ENCODE data around the gene TEX35.
"Not testable (repeated sequence)": the region's sequence is repeated elsewhere in the genome, so short reads cannot be mapped to it uniquely, and the experiment has no call there.

The TEX35 gene

DNA sequence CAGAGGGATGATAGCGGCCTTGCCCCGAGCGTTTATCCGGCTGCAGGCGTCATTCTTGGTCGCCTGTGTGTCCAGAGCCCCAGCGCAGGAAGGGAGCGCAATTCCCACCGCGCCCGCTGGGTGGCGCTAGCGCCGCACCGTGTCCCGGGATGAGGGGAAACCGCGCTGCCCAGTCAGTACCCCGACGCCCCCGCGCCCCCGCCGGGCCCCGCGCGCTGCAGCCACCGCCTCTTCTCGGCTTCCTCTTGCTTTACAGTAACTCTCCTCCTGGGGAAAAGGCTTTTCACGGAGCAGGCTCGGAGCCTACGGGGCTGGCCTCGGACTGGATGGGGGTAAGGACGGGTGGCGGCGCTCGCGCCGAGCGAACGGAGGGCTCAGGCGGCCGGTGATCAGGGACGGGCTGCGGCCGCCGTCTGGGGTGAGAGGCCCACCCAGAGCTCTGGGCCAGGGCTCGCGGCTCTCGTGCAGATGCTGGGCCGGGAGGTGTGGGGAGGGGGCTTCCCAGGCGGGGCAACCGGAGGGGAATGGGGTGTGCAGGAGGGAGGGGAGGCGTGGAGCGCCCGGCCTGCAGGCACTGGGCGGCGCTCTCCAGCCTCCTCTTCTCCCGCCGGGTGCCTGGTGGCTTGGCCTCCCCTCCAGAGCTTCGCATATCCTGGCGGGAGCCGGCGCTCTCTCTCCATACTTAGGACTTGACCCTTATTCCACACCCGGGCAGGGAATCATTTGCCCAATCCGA lies 29.8 kb downstream of the TEX35 start:
- DNase-seq: peak; percentile 90 to 93

GRCh38 chr1:178543290-178543607 lies 30.3 kb downstream of the TEX35 start:
- DNase-seq: no peak

GRCh38 chr1:178544531-178544930 lies 31.6 kb downstream of the TEX35 start:
- no peak for DNase-seq

GRCh38 chr1:178548108-178548507 lies 35.2 kb downstream of the TEX35 start:
- DNase-seq: no peak

DNA sequence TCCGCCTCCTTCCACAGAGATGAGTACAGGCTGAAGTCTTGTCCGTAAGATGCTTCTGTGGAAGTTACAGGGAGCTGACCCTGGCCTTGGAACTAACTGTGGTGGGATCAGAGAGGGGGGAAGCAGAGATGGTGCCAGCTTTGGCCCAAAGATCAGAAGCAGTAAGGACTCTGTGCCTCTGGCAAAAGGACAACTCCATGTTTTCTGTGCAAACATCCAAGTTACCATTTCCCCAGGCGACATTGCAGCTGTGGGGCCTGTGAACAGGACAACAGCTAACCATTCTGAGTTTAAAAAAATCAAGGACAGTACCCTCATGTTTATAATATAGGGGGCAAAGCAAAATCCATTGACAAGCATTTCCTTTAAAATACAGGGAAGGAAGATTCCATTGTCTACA lies 38.4 kb downstream of the TEX35 start:
- no peak for DNase-seq

DNA sequence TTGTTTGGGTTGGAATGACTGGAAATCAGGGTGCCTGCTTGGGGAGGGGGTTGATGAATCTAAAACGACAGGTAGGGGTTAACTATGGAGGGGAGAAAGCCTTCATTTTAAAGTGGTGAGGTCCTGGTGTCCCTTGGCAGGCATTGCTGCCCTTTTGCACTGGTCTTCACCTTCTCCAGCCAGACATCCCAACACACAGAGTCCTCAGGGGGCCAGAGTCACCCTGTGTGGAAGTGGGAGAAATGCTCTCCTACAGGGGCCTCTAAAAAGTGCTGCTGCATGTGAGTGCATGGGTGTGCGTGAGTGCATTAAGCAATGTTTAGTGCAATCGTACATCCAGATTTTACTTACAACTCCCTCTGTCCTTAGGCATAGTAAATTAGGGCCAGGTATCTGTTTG lies 39.0 kb downstream of the TEX35 start:
- DNase-seq: no peak

DNA sequence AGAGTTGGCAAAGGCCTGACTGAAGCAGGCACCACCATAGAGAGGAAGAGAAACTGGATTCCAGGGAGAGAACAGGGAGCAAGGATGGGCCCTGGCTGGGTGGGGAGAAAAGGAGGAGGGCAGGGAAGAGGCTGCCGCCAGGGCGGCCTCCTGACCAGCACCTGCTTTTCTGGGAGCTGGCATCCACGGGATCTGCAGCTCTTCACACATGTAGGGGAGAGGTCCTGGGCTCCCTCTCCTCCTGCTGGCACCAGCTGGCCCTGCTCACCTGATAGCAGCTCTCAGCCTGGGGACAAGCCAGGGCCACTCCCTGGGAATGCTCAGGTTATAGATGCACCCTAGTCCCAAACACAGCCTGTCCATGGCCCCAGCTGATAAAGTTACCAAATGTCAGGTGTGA lies 39.9 kb downstream of the TEX35 start:
- no peak for DNase-seq

GRCh38 chr1:178554351-178554750 lies 41.4 kb downstream of the TEX35 start:
- not testable (repeated sequence) for DNase-seq

- not testable (repeated sequence) for DNase-seq
Observed at GRCh38 chr1:178555613-178556012, 42.7 kb downstream of the TEX35 start.

DNA sequence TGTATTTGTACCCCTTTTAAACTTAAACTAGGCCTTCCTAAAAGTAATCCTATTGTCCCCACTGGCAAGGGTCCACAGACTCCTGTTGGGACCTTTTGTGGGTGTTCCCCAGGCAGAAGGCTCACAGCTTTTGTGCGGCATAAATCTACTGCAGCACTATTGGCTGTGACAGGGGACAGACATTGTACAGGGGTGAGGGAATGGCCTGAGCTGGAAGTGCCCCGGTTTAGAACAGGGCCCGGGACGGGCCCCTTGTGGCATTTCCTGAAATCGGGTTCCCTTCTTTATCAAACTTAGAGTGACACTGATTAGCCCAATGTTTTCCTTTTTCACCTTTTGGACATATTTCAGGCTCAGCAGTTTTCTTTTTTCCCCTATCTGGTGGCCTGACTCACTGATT lies 45.9 kb downstream of the TEX35 start:
- not testable (repeated sequence) for DNase-seq

DNA sequence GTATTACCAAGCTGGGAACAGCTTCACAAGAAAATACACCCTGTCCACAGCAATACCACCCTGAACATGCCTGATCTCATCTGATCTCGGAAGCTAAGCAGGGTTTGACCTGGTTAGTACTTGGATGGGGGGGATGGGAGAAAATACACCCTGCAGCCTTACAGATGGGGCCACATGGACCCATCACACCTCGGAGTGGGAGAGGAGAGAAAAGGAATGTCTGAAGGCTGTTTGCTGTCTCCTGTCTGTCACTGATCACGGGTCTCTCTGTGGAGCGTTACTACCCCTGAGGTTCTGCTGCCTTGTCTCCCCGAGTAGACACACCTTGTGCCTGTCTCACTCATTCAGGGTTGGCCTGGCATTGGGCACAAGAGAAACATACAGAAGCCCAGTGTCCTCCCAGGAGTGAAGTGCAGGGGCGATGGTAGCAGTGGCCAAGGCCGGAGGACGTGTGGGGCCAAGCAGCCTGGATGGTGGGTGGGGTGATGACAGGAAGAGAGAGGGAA lies 48.0 kb downstream of the TEX35 start:
- DNase-seq: no peak

- DNase-seq: no peak
Observed at GRCh38 chr1:178563099-178563820, 50.4 kb downstream of the TEX35 start.

GRCh38 chr1:178564086-178564782 lies 51.3 kb downstream of the TEX35 start:
- DNase-seq: no peak

DNA sequence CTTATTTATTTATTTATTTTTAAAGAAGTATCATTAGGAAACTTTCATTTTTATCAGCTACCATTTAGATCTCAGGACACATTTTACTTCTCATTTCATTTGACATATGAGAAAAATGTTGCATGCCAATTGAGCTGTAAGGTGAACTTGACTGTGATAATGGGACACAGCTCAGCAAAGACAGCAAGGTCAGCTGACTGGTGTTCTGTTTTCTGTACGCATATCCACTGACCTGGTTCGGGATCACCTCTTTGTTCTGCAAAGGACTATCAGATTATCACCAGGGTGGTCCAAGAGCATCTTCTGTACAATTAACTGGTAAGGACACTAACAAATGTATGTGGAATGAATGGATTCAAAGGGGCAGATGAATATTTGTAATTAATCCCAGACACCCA lies 51.9 kb downstream of the TEX35 start:
- no peak for DNase-seq

GRCh38 chr1:178565586-178565985 lies 52.7 kb downstream of the TEX35 start:
- DNase-seq: no peak

DNA sequence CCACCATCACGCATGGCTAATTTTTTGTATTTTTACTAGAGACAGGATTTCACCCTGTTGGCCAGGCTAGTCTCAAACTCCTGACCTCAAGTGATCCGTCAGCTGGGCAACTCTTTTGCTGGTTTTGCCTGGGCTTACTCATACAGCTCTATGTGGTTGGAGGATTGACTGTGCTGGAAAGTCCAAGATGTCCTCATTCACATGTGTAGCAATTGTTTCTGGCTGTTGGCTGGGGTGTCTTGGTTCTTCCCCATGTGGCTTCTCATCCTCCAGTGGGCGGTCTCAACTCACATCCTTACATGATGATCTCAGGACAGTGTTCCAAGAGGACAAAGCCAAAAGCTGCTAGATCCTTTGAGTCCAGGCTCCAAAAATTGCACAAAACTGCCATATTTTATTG lies 53.3 kb downstream of the TEX35 start:
- DNase-seq: no peak

- DNase-seq: no peak
Observed at GRCh38 chr1:178571807-178572206, 58.9 kb downstream of the TEX35 start.

Measured in stimulated activated CD4-positive, alpha-beta T cell treated with anti-CD3 and anti-CD28 coated beads, Interleukin-2, amount 100 ng/mL, for 24 hours (primary cell).